ENCODE results near the gene SYMPK. TPM values are rescaled to one million over a fixed set of nuclear protein-coding genes. Genes with fewer than 3 reads are reported as not detected.

Gene SYMPK
- total RNA-seq, 1 donor from 2014 or later: 55.0 TPM

DNA sequence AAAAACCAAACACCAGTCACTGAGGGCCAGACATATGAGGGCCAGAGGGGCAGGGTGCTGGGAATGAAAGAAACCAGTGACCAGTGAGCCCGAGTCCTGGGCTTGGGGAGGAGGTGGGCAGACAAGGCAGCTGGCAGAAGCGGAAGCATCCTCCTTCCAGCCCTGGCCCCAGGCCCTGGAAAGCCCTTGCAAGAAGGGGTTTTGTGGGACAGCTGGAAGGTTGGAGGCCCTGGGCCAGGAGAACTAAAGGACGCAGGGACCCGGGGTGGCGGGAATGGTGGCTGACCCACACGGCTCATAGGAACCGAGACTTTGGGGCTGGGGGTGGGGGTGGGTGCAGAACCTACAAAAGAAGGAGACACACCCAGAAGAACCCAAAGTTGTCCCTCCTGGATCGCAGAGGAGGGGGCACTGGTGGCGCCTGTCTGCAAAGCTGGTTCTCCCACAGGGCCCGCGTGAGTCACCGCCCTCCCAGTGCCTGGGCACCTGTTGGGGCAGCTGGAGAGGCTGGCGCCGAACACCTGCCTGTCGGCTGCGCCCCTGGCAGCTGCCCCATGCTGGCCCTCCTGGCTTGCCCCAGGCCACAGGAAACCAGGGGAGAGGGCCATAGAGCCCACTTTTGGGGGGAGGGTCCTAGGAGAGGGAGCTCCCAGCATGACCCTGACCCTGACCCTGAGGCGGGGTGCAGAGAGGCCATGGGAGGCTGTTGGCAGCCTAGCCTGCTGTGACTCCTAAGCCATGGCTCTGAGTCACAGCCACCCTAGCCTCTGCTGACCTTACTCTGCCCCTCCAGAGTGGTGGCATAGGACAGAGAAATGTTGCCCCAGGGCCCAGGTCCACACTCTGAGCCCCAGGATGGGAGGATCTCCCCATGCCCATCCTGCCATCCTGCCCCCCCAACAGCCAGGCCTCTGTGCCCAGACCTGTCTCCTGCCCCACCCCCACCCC lies 81.5 kb downstream of the SYMPK start:
- no peak for DNase-seq (ENCODE audit: low read depth)

GRCh38 chr19:45780448-45781213 lies 82.3 kb downstream of the SYMPK start:
- no peak for DNase-seq (ENCODE audit: low read depth)

GRCh38 chr19:45780146-45780447 lies 82.8 kb downstream of the SYMPK start:
- no peak for DNase-seq (ENCODE audit: low read depth)

GRCh38 chr19:45779231-45780145 lies 83.5 kb downstream of the SYMPK start:
- peak; percentile 69 for DNase-seq (ENCODE audit: low read depth)

DNA sequence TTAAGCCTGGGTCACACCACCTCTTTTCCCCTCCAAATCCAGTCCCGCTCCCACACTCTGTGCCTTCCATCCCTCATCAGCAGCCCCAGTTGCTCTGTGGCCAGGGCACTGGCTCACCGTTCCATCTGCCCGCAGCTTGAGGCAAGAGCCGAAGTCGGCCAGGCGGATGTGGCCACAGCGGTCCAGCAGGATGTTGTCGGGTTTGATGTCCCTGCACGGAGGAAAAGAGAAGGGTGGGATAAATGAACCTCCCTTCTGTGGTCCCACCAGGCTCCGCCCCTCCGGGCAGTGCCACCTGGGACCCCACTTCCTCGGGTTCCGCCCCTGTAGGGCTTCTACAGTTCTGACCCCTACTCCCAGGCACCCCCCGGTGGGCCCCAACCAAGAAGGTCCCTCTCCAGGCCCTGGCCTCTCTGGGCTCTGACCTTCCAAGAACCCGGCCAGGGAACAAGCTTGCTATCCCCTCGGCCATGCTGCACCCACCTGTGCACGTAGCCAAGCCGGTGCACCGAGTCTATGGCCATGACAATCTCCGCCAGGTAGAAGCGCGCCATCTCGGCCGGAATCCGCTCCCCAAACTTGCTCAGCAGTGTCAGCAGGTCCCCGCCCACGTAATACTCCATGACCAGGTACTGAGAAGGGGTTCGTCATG lies 84.8 kb downstream of the SYMPK start:
- no peak for DNase-seq (ENCODE audit: low read depth)

- DNase-seq (ENCODE audit: low read depth): no peak
Measured at GRCh38 chr19:45777395-45777961, 85.5 kb downstream of the SYMPK start.

GRCh38 chr19:45774765-45775164 lies 88.2 kb downstream of the SYMPK start:
- no peak for DNase-seq (ENCODE audit: low read depth)

- DNase-seq (ENCODE audit: low read depth): no peak
Measured at GRCh38 chr19:45773384-45773783, 89.6 kb downstream of the SYMPK start.

- no peak for DNase-seq (ENCODE audit: low read depth)
Measured at GRCh38 chr19:45772912-45773311, 90.0 kb downstream of the SYMPK start.

DNA sequence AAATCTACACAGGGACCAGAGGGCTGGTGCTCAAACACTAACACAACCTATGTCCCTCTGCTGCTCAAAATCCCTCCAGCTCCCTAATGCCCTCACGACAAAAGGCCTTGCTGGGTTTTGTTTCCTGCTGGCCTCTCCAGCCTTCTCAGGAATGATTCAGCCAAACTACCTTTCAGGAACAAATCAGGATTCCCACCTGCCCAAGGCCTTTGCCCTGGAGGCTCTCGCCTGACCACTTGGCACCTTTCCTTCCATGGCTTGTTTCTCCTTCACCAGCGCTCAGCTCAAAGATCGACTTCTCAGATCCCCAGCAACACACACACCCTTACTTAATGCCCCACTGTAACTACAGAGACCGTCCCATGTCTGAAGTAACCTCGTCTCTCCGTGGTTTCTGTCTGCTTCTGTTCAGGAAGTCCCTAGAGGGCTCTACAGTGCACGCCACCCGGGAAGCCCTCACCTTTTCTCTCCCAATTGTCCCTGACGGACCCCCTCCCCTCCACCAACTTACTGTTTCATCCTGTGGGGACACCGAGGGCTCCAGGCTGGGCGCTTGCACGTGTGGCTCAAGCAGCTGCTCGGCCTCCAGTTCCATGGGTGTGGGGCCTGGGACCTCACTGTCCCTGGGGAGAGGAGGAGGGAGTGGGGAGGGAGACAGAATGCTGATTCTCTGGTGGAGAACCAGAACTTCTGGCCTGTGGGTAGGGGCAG lies 90.7 kb downstream of the SYMPK start:
- no peak for DNase-seq (ENCODE audit: low read depth)

DNA sequence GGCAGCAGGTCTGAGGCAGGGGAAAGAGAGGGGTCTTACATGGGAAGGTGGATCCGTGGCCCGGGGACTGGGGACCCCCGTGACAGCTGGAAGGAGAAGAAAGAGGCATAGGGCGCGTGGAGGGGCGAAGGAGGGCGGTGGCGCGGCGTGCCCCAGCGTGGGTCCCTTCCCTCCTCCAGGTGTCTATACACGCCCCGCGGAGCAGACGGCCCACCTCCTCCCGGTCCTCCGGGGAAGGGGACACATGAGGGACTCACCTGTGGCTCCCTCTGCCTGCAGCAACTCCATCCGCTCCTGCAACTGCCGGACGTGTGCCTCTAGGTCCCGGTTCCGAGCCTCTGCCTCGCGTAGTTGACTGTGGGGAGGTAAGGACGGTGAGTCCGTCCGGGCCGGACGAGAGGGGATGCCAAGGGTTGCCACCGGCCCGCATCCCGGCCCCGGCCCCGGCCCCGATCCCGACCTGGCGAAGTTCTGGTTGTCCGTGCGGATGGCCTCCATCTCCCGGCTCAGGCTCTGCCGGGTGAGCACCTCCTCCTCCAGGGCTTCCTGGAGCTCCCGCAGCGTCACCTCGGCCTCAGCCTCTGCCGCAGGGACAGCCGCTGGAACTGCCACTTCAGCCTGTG lies 91.5 kb downstream of the SYMPK start:
- no peak for DNase-seq (ENCODE audit: low read depth)

- peak; percentile 95 for DNase-seq (ENCODE audit: low read depth)
Measured at GRCh38 chr19:45770192-45771101, 92.5 kb downstream of the SYMPK start.

- peak; percentile 21 for DNase-seq (ENCODE audit: low read depth)
Measured at GRCh38 chr19:45769821-45770191, 93.1 kb downstream of the SYMPK start.

DNA sequence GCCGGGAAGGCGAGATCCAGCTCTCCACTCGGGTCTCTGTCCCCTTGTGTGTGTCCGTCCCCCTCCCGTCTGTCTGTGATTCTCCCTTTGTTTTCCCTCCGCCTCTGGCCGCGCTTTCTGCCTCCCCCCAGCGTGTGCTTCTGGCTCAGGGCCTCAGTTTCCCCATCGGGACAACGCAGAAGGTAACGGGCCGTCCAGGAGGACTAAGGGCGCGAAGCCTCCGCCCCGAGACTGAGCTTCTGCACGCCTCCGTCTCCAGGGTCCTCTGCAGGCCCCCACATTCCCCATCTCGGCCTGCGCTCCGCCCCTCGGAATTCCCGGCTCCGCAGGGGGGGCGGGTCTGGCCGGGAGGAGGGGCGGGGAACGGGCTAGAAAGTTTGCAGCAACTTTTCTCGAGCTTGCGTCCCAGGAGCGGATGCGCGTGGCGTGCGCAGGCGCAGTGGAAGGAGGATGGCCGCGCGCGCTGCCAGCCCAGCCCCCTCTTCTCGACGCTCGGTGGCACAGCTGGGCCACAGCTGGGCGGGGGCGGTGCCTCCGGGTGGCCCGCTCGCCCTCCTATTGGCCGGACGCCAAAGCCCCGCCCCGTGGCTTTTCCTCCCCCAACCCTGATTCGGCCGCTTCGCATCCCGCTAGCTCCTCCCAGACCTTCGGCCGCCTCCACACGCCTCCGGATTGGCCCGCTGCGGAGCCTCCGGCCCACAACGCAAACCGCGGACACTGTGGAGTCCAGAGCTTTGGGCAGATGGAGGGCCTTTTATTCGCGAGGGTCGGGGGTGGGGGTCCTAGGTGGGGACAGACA lies 93.8 kb downstream of the SYMPK start, which contains the start of gene SIX5:
Gene SIX5, minus strand, starts transcription at position 269 of the 799 bp plus-strand sequence. CDS start 408 bp downstream, outside the sequence.
- peak; percentile 89 for DNase-seq (ENCODE audit: low read depth)

DNA sequence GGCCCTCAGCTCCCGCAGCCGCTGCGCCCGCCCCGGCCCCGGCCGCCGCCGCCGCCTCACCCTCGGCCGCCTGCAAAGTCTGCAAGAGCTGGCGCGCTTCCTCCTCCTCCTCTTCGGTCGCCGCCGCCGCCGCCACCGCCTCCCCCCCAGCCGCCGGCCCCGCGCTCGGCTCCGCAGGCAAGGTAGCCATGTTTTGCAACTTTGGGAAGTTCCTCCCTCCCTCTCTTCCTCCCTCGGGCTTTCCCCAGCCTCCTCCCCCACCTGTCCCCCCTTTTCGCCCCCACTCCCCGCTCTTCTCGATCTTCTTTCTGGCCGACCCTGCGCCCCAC lies 94.3 kb downstream of the SYMPK start:
- no peak for DNase-seq (ENCODE audit: low read depth)

DNA sequence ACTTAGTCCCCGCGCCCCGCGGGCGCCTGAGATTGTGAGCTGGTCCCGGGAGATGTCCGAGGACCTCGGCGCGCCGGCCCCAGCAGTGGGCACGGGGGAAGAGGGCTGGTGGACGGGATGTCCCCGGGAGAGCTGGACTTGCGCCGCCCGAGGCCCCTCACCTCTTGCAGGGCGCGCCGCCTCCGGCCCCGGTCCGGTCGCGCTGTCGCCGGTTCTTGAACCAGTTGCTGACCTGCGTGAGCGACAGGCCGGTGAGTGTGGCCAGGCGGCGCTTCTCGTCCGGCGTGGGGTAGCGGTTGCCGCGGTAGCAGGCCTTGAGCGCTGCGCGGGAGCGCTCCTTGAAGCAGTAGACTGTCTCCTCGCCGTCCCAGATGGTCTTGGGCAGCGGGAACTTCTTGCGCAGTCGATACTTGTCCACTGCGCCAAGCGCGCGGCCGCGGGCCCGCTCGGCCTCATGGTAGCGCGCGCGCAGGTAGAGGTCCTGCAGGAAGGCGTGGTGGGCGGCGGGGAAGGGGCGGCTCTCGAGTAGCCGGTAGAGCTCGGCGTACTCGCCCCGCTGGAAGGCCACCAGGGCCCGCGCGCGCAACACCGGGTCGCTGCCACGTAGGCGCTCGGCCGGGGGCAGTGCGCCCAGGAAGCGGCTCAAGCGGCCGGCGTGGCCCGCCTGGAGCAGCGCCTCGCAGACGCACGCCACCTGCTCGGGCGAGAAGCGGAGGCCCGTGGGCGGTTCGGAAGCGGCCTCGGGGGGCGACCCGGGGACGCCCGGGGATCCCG lies 94.9 kb downstream of the SYMPK start:
- DNase-seq (ENCODE audit: low read depth): peak; percentile 41

GRCh38 chr19:45767410-45767880 lies 95.5 kb downstream of the SYMPK start:
- peak; percentile 71 for DNase-seq (ENCODE audit: low read depth)
